T-helper 17 cell (primary cell): ENCODE measurements around the gene ANKRD9. TPM values are rescaled to one million over a fixed set of nuclear protein-coding genes. Genes with fewer than 3 reads are reported as not detected.
"Not testable (repeated sequence)": the region's sequence is repeated elsewhere in the genome, so short reads cannot be mapped to it uniquely, and the experiment has no call there.

Source experiments
- ATAC-seq: fragments of 150-1000 bp; cut with Tn5 transposase; 2 replicates; pipeline ENCODE4 v1.10.0; 2021; ENCODE audit warnings: mild to moderate bottlenecking, moderate library complexity
- DNase-seq, 3 donors: peaks; one replicate each; pipeline versions ENCODE4 v3.0.0 to v3.0.0-alpha.2; 2020 to 2021
- H3K9me3 ChIP-seq: one replicate; pipeline ENCODE4 v1.7.0; 2013; ENCODE audit warnings: low read length, mild to moderate bottlenecking; ENCODE audit not compliant: control insufficient read depth, poor library complexity, severe bottlenecking
- H3K27ac Mint-ChIP-seq: one replicate; pipeline ENCODE4 v1.8.0; 2022; ENCODE audit warnings: mild to moderate bottlenecking, moderate library complexity, mixed read lengths
- H3K27me3 Mint-ChIP-seq: one replicate; pipeline ENCODE4 v1.8.0; 2022; ENCODE audit warnings: mixed read lengths
- H3K36me3 Mint-ChIP-seq: one replicate; pipeline ENCODE4 v1.8.0; 2022; ENCODE audit warnings: low read depth, mixed read lengths
- H3K4me1 Mint-ChIP-seq: one replicate; pipeline ENCODE4 v1.8.0; 2022; ENCODE audit warnings: mild to moderate bottlenecking, mixed read lengths
- H3K4me3 Mint-ChIP-seq: one replicate; pipeline ENCODE4 v1.8.0; 2022; ENCODE audit warnings: mild to moderate bottlenecking, moderate library complexity, mixed read lengths
- total RNA-seq, 4 donors: library from RNA in 2 of 4; stranded (reverse) in 2 of 4; gene quantifications; one replicate each; pipeline ENCODE4 v1.2.3 and lab custom pipeline; 2022 to 2026

The ANKRD9 gene
- total RNA-seq, 2 donors from 2014 or later: 3.3 to 17.6 TPM

DNA sequence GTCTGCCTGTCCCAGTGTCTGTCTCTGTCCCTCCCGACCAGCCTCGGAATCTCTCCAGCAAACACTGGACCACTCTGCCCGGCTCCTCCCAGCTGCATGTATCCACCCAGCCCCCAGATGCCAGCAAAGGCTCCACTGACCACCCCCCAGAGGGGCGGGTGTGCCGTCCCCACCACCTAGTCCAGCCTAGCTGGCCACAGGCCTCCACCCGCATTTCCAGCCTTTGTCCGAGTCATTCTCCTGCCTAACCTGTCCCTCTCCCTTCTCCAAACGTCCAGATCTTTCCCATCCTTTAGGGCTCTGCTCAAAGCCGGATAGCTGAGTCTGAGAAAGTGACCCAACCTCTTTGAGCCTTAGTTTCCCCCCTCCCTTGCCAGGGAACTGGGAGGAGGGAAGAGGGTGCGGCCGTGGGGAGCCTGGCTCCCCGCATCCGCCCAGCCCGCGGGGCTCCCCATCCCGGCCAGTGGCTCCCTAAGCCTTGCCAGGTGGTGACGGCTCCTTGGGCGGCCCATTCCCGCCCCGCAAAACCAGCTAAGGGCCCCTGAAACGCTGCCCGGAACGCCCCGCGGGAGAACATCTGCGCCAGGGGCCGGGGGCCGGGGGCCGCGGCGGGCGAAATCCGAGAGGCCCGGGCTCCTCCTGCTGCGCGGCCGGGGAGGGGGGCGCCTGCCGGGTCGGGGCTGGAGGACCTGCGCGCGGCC, 34.6 kb upstream of the ANKRD9 start:
- Mint-ChIP-seq H3K27ac (no peak overlapping the region), H3K4me1 (peaks cover 8% of the 10 kb centered on the region), H3K4me3 (peak overlapping the region; percentile 41), H3K27me3 (peaks cover 36% of the 10 kb centered on the region), H3K36me3 (peaks cover 8% of the 10 kb centered on the region)
- ATAC-seq: no peak
- H3K9me3 ChIP-seq: no peaks in the 10 kb centered on the region
- no peak for DNase-seq

DNA sequence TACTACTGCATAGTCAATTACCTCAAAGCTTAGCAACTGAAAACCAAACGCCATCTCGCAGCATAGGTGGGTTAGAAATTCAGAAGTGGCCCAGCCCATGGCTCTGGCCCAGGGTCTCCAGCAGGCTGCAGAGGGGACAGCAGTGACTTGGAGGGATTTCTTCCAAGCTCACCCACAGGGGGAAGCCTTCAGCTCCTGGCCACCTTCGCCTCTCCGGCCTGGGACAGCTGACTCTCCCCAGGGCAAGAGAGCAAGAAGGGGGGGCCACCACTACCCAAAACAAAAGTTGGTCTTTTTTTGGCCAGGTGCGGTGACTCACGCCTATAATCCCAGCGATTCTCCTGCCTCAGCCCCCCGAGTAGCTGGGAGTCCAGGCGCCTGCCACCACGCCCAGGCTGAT, 32.2 kb upstream of the ANKRD9 start:
- H3K27me3 Mint-ChIP-seq: peaks cover 14% of the 10 kb centered on the region
- H3K36me3 Mint-ChIP-seq: peaks cover 5% of the 10 kb centered on the region
- ATAC-seq (no peak), DNase-seq (no peak)
- no peak overlapping the region for H3K4me3 Mint-ChIP-seq
- H3K4me1 Mint-ChIP-seq: peaks cover 8% of the 10 kb centered on the region
- no peaks in the 10 kb centered on the region for H3K9me3 ChIP-seq
- H3K27ac Mint-ChIP-seq: no peak overlapping the region

- not testable (repeated sequence) for DNase-seq, H3K4me3 Mint-ChIP-seq, H3K9me3 ChIP-seq, ATAC-seq, H3K4me1 Mint-ChIP-seq, H3K36me3 Mint-ChIP-seq, H3K27ac Mint-ChIP-seq
- H3K27me3 Mint-ChIP-seq: peaks cover 10% of the 10 kb centered on the region
Measured at GRCh38 chr14:102541029-102541491, 31.5 kb upstream of the ANKRD9 start.

DNA sequence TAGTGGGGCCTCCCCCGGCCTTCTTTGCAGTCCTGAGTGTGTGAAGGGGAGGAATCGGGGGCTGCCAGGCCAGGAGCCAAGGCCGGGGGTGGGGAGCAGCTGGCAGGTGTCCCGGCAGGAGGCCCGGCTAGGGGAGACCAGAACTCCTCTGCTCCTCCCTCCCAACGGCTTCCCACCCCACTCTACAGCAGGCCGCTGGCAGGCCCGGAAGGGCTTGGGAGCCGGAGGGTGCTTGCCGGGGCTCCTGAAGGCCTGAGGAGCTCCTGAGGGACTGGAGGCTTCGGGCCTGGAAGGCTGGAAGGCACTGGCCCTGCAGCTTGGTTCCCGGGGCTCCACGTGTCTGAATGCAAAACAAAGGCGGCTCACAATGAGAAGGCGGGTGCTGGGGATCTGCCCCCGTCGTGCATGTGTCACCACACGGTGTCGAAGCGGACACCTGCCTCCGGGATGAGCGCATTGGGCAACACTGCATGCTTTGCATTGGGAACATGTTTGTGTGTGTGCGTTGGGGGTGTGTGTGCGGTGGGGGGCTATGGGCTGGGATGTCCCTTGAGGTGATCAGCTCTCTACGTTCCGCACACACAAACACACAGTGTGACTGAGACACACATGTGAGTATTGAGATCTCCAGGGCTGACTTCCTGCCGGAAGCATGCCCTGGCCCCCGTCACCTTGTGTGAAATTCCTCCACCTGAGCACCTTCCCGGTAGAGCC, 30.9 kb upstream of the ANKRD9 start:
- Mint-ChIP-seq H3K27ac (no peak overlapping the region), H3K4me3 (no peak overlapping the region), H3K4me1 (peaks cover 5% of the 10 kb centered on the region), H3K36me3 (peaks cover 5% of the 10 kb centered on the region), H3K27me3 (peaks cover 5% of the 10 kb centered on the region)
- no peak for DNase-seq
- ATAC-seq: no peak
- no peaks in the 10 kb centered on the region for H3K9me3 ChIP-seq

DNA sequence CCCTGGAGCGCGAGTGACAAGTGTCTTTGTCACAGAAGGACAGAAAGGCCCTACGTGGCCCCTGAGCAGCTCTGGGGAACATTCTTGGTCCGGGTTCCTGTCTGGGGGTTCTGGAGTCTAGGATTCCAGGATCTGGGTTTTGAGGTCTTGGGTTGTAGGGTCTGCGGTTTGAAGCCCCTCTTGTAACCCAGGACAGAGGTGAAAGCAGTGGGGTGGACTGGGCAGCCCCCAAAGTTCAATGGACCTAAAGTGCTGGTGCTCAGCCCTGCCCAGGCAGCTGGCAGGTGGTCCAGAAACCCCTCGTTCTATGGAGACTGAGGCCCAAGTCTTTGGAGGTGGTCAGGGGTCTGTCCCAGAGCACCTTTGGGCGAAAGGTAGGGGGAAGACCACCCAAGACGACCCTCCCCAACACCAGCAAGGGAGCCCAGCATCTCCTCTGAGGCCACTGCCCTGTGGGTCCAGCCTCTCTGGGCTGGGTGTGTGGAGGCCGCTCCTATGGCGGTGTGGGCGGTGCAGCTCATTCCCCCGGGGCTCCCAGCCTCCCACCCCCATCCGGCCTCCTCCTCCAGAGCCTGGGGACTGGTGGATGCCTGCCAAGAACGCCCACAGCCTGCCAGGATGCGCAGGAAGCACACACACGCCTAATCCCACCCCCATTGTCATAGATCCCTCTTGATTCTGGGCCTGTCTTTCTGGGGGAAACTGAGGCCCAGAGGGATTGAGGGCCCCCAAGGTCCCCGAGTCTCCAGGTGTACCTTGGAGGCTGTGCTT, 30.2 kb upstream of the ANKRD9 start:
- Mint-ChIP-seq H3K27me3 (no peaks in the 10 kb centered on the region), H3K36me3 (peaks cover 2% of the 10 kb centered on the region), H3K27ac (no peak overlapping the region), H3K4me3 (no peak overlapping the region), H3K4me1 (peaks cover 3% of the 10 kb centered on the region)
- ATAC-seq (no peak), DNase-seq (no peak)
- no peaks in the 10 kb centered on the region for H3K9me3 ChIP-seq

GRCh38 chr14:102538602-102539543, 29.3 kb upstream of the ANKRD9 start:
- peaks cover 2% of the 10 kb centered on the region for H3K36me3 Mint-ChIP-seq
- H3K27ac Mint-ChIP-seq: peak overlapping the region; percentile 6
- no peak for DNase-seq
- no peaks in the 10 kb centered on the region for H3K27me3 Mint-ChIP-seq
- no peak overlapping the region for H3K4me3 Mint-ChIP-seq
- H3K4me1 Mint-ChIP-seq: no peaks in the 10 kb centered on the region
- ATAC-seq: no peak
- no peaks in the 10 kb centered on the region for H3K9me3 ChIP-seq

DNA sequence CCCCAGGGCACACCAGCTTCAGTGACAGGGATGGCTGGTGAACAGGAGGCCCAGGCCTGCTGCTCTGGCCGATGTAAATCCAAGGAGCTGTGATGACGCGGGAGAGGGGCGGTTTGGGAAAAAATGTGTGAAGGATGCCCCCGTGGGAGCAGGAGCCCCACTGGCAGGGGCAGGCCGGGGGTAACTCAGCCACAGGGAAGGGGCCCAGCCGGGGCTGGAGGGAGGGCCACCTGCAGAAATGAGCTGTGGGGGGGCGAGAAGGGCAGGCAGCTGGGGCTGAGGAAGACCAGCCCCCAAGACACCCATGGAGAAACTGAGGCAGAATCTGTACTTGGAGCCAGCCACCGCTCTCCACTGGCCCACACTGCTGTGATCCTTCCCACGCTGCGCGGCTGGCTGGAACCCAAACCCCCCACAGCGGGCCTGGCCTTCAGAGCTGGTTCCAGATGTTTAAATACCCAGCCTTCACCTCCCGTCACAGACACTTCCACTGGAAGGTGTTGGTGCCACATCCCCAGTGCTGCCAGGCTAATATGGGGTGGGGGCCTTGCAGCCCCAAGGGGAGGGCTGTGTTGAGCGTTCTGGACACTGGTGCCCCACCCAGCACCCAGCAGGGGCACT, 28.5 kb upstream of the ANKRD9 start:
- peaks cover 2% of the 10 kb centered on the region for H3K36me3 Mint-ChIP-seq
- no peaks in the 10 kb centered on the region for H3K9me3 ChIP-seq
- H3K27me3 Mint-ChIP-seq: no peaks in the 10 kb centered on the region
- no peak for DNase-seq
- no peaks in the 10 kb centered on the region for H3K4me1 Mint-ChIP-seq
- ATAC-seq: no peak
- no peak overlapping the region for H3K4me3 Mint-ChIP-seq
- H3K27ac Mint-ChIP-seq: peak overlapping the region; percentile 6

- DNase-seq (no peak), ATAC-seq (no peak)
- H3K9me3 ChIP-seq: no peaks in the 10 kb centered on the region
- Mint-ChIP-seq H3K27me3 (no peaks in the 10 kb centered on the region), H3K27ac (no peak overlapping the region), H3K4me1 (peaks cover 8% of the 10 kb centered on the region), H3K4me3 (no peak overlapping the region), H3K36me3 (no peaks in the 10 kb centered on the region)
Measured at GRCh38 chr14:102532204-102532658, 22.7 kb upstream of the ANKRD9 start.

GRCh38 chr14:102530828-102531478, 21.4 kb upstream of the ANKRD9 start:
- no peaks in the 10 kb centered on the region for H3K27me3 Mint-ChIP-seq
- H3K27ac Mint-ChIP-seq: no peak overlapping the region
- peaks cover 8% of the 10 kb centered on the region for H3K4me1 Mint-ChIP-seq
- DNase-seq (no peak), ATAC-seq (peak; percentile 69)
- H3K9me3 ChIP-seq: no peaks in the 10 kb centered on the region
- no peaks in the 10 kb centered on the region for H3K36me3 Mint-ChIP-seq
- H3K4me3 Mint-ChIP-seq: peak overlapping the region; percentile 19

DNA sequence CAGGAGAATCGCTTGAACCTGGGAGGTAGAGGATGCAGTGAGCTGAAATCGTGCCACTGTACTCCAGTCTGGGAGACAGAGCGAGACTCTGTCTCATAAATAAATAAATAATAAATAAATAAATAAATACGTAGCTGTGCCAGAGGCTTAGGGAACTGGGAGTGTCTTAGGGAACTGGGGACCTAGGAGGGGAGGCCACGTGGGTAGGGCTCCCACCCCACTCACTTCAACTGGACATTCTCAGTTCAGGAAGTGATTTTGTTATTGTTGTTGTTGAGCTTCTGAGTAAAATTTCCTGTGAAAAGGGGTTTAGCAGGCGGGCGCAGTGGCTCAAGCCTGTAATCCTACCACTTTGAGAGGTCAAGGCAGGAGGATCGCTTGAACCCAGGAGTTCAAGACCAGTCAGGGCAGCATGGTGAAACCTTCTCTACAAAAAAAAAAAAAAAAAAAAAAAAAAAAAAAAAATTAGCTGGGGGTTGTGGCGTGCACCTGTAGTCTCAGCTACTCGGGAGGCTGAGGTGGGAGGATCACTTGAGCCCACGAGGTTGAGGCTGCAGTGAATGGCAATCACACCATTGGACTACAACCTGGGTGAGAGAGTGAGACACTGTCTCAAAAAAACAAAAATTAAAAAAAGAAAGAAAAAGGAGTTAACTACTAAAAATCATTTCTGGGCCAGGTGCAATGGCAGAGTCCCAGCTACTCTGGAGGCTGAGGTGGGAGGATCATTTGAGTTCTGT, 19.0 kb upstream of the ANKRD9 start:
- no peaks in the 10 kb centered on the region for H3K9me3 ChIP-seq
- no peak overlapping the region for H3K4me3 Mint-ChIP-seq
- H3K27me3 Mint-ChIP-seq: no peaks in the 10 kb centered on the region
- no peaks in the 10 kb centered on the region for H3K36me3 Mint-ChIP-seq
- peaks cover 27% of the 10 kb centered on the region for H3K4me1 Mint-ChIP-seq
- no peak for ATAC-seq
- DNase-seq: no peak
- H3K27ac Mint-ChIP-seq: no peak overlapping the region

DNA sequence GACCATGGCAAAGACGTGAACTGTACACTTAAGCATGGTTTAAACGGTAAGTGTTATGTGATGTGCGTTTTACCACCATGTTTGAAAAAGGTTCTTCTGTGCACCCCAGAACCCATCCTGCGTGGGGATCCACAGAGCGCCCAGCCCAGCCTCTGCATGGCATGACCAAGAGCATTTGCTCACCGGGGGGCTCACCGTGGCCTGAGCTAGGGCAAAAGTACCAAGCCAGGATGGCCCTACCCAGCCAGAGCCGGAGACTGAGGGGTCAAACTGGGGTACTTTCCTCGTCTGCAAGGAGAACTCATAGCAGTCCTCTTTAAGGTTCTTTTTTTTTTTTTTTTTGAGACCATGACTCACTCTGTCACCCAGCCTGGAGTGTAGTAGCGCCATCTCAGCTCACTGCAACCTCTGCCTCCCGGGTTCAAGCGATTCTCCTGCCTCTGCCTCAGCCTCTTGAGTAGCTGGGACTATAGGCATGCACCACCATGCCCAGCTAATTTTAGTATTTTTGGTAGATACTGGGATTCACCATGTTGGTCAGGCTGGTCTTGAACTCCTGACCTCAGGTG, 16.4 kb upstream of the ANKRD9 start:
- ATAC-seq: no peak
- no peaks in the 10 kb centered on the region for H3K9me3 ChIP-seq
- Mint-ChIP-seq H3K4me3 (peak overlapping the region; percentile 92), H3K36me3 (no peaks in the 10 kb centered on the region), H3K4me1 (peaks cover 28% of the 10 kb centered on the region), H3K27ac (peak overlapping the region; percentile 77), H3K27me3 (no peaks in the 10 kb centered on the region)
- no peak for DNase-seq
